IMR-90 (cell line): ENCODE data around the gene VAMP4. TPM values are rescaled to one million over a fixed set of nuclear protein-coding genes. Genes with fewer than 3 reads are reported as not detected.

Experiments
- ATAC-seq: fragments of 200-7000 bp; cut with Tn5 transposase; 2 replicates; pipeline ENCODE4 v1.9.1; 2020; ENCODE audit warnings: low read depth, mild to moderate bottlenecking, moderate library complexity
- BruUV-seq: library from RNA; stranded (reverse); fragments of 400-500 nt; replicated peaks from 2 replicates; lab custom pipeline; 2021; lab: Mats Ljungman, UMichigan
- CTCF ChIA-PET: fragments of 300-600 bp; formaldehyde crosslinking; extraction: SDS; loops from one replicate; lab custom pipeline; 2021; ENCODE audit warnings: antibody characterized with exemption; lab: Yijun Ruan, JAX
- POLR2A ChIA-PET: fragments of 300-600 bp; sonication (Branson Sonifier 250); formaldehyde crosslinking; loops from one replicate; lab custom pipeline; 2022; ENCODE audit warnings: antibody characterized with exemption; ENCODE audit not compliant: unreplicated experiment; lab: Charles Lee
- DNase-seq: peaks from one replicate; pipeline ENCODE4 v3.0.0; 2013
- H2AFZ ChIP-seq: replicated peaks from 2 replicates; pipeline ENCODE3; 2013; ENCODE audit warnings: low read length, mild to moderate bottlenecking; ENCODE audit not compliant: poor library complexity
- H2AK5ac ChIP-seq: 2 replicates; pipeline ENCODE4 v1.6.1; 2013; ENCODE audit warnings: low read depth, low read length, inconsistent platforms
- H2AK9ac ChIP-seq: replicated peaks from 2 replicates; pipeline ENCODE3; 2013; ENCODE audit warnings: mild to moderate bottlenecking, low read depth, low read length, moderate library complexity; ENCODE audit not compliant: poor library complexity
- H2BK120ac ChIP-seq: 2 replicates; pipeline ENCODE4 v1.6.1; 2013; ENCODE audit warnings: low read depth, low read length, inconsistent platforms
- H2BK15ac ChIP-seq: 3 replicates; pipeline ENCODE4 v1.6.1; 2013; ENCODE audit warnings: low read depth, low read length, inconsistent platforms
- H2BK20ac ChIP-seq: 2 replicates; pipeline ENCODE4 v1.6.1; 2013; ENCODE audit warnings: low read depth, mild to moderate bottlenecking, inconsistent platforms, low read length, moderate library complexity
- H2BK5ac ChIP-seq: 2 replicates; pipeline ENCODE4 v1.6.1; 2013; ENCODE audit warnings: mild to moderate bottlenecking, low read depth, low read length, inconsistent platforms; ENCODE audit not compliant: poor library complexity, severe bottlenecking
- H3K14ac ChIP-seq: replicated peaks from 2 replicates; pipeline ENCODE4 v1.6.1; 2013; ENCODE audit warnings: low read depth, low read length, inconsistent platforms
- H3K18ac ChIP-seq: 2 replicates; pipeline ENCODE4 v1.6.1; 2013; ENCODE audit warnings: low read depth, low read length, control low read depth
- H3K23ac ChIP-seq: 2 replicates; pipeline ENCODE4 v1.6.1; 2013; ENCODE audit warnings: low read depth, low read length, inconsistent platforms
- H3K27ac ChIP-seq: 2 replicates; pipeline ENCODE4 v1.5.1; 2013; ENCODE audit warnings: mild to moderate bottlenecking, control low read depth, low read length; ENCODE audit not compliant: insufficient read depth
- H3K27me3 ChIP-seq: 2 replicates; pipeline ENCODE4 v1.6.1; 2013; ENCODE audit warnings: low read length; ENCODE audit not compliant: control insufficient read depth, insufficient read depth
- H3K36me3 ChIP-seq: 2 replicates; pipeline ENCODE4 v1.6.1; 2013; ENCODE audit warnings: low read length, mixed read lengths; ENCODE audit not compliant: control insufficient read depth, insufficient read depth
- H3K4ac ChIP-seq: 2 replicates; pipeline ENCODE4 v1.6.1; 2013; ENCODE audit warnings: low read depth, low read length, inconsistent platforms
- H3K4me1 ChIP-seq: 2 replicates; pipeline ENCODE4 v1.6.1; 2013; ENCODE audit warnings: low read length, mixed read lengths; ENCODE audit not compliant: control insufficient read depth, insufficient read depth
- H3K4me2 ChIP-seq: 2 replicates; pipeline ENCODE4 v1.6.1; 2013; ENCODE audit warnings: low read depth, mild to moderate bottlenecking, control low read depth, low read length, moderate library complexity
- H3K4me3 ChIP-seq: 2 replicates; pipeline ENCODE4 v1.5.1; 2013; ENCODE audit warnings: low read depth, mild to moderate bottlenecking, control low read depth, low read length, moderate library complexity; ENCODE audit not compliant: insufficient read depth
- H3K56ac ChIP-seq: 2 replicates; pipeline ENCODE4 v1.6.1; 2013; ENCODE audit warnings: low read length, inconsistent platforms; ENCODE audit not compliant: insufficient read depth; ENCODE audit errors: extremely low read depth
- H3K79me1 ChIP-seq, 2 experiments: 2 replicates each; pipeline ENCODE4 v1.6.1; 2013; ENCODE audit warnings: low read length in 2 of 2, inconsistent platforms in 1 of 2, low read depth in 1 of 2
- H3K9ac ChIP-seq: 2 replicates; pipeline ENCODE4 v1.6.1; 2013; ENCODE audit warnings: low read depth, low read length, control low read depth
- H3K9me1 ChIP-seq: 2 replicates; pipeline ENCODE4 v1.6.1; 2013; ENCODE audit warnings: low read length, inconsistent platforms; ENCODE audit not compliant: insufficient read depth
- H3K9me3 ChIP-seq: 2 replicates; pipeline ENCODE4 v1.6.1; 2013; ENCODE audit warnings: low read length; ENCODE audit not compliant: control insufficient read depth, insufficient read depth
- H4K20me1 ChIP-seq: 2 replicates; pipeline ENCODE4 v1.6.1; 2013; ENCODE audit warnings: low read length, inconsistent platforms; ENCODE audit not compliant: insufficient read depth
- H4K5ac ChIP-seq: 2 replicates; pipeline ENCODE4 v1.6.1; 2013; ENCODE audit warnings: mild to moderate bottlenecking, low read depth, low read length, control low read depth
- H4K8ac ChIP-seq, 2 experiments: 2 replicates each; pipeline ENCODE4 v1.6.1; 2013; ENCODE audit warnings: low read depth in 2 of 2, low read length in 2 of 2, control low read depth in 1 of 2, inconsistent platforms in 1 of 2
- H4K91ac ChIP-seq: 2 replicates; pipeline ENCODE4 v1.6.1; 2013; ENCODE audit warnings: low read depth, low read length, inconsistent platforms; ENCODE audit not compliant: insufficient read depth
- POLR2A ChIP-seq: IDR thresholded peaks from 2 replicates; pipeline ENCODE4 v1.6.1; 2012; ENCODE audit warnings: mild to moderate bottlenecking, low read depth, low read length
- WGBS, 2 experiments: methylation state at CpG; one replicate each; pipeline versions ENCODE4 v1.1.5 to v1.1.7; 2013; ENCODE audit warnings: missing lambda C conversion rate in 2 of 2; ENCODE audit not compliant: insufficient read length in 1 of 2; ENCODE audit errors: extremely low coverage in 2 of 2; 5-methylcytosine and 5-hydroxymethylcytosine counted together
- dilution Hi-C: fragments of 300-500 bp; cut with HindIII; formaldehyde crosslinking; loops from one replicate; pipeline ENCODE4 v1.14.3; 2018; ENCODE audit warnings: low sequenced_read_pairs; ENCODE audit not compliant: unreplicated experiment
- in situ Hi-C: fragments of 300-500 bp; cut with MboI; formaldehyde crosslinking; loops from 3 replicates; pipeline ENCODE4 v1.14.3; 2019; ENCODE audit warnings: low sequenced_read_pairs, inconsistent platforms, mixed read lengths
- intact Hi-C: fragments of 100-400 bp; cut with micrococcal nuclease; formaldehyde crosslinking; loops from 2 replicates; pipeline ENCODE4 v1.10.0; 2022
- polyA plus RNA-seq, 3 experiments: library from polyadenylated mRNA; depleted of rRNA; stranded (reverse); fragments of >200 nt; gene quantifications; 2 replicates each; pipeline ENCODE4 v1.2.3, GENCODE V29; 2012; ENCODE audit warnings: low replicate concordance in 1 of 3
- total RNA-seq: library from RNA; depleted of rRNA; stranded (reverse); fragments of >200 nt; gene quantifications from 2 replicates; pipeline ENCODE4 v1.2.3, GENCODE V29; 2012

Gene VAMP4
- total and polyA plus RNA-seq, 2 of the 4 experiments (the other 2 are of a cell fraction) = 3.4 to 5.4 TPM

GRCh38 chr1:171711643-171712042 is 30.2 kb downstream of the VAMP4 start:
- no peak overlapping the region for H2AK9ac ChIP-seq
- no peaks in the 10 kb centered on the region for H3K9me3 ChIP-seq
- no peaks in the 10 kb centered on the region; the same call in 1 of the 2 replicates for H4K20me1 ChIP-seq
- peaks cover 0 to 6% of the 10 kb centered on the region in 2 experiments; a peak in 1 of 4 replicates for H3K79me1 ChIP-seq
- H2BK120ac ChIP-seq = no peak overlapping the region
- H3K4me1 ChIP-seq = peaks cover 6% of the 10 kb centered on the region
- H2AFZ ChIP-seq = no peak overlapping the region
- H3K27ac ChIP-seq = no peak overlapping the region
- H2BK15ac ChIP-seq = no peak overlapping the region
- H3K9me1 ChIP-seq = peaks cover 3% of the 10 kb centered on the region; the same call in 1 of the 2 replicates
- no peak overlapping the region for H3K23ac ChIP-seq
- no peak overlapping the region for H3K4me3 ChIP-seq
- no peak overlapping the region for H2BK5ac ChIP-seq
- WGBS, 2 experiments = no CpG with 5 or more reads among the region's 4 CpGs
- no peak overlapping the region for H4K91ac ChIP-seq
- no peak overlapping the region for H3K9ac ChIP-seq
- dilution Hi-C loops = no loop called here
- no peak overlapping the region for H3K4me2 ChIP-seq
- ATAC-seq (no peak), DNase-seq (no peak)
- intact Hi-C loops = no loop called here
- peaks cover 12% of the 10 kb centered on the region for H3K36me3 ChIP-seq
- no peak for TF ChIP-seq POLR2A
- H3K14ac ChIP-seq = no peak overlapping the region
- no peak overlapping the region for H4K5ac ChIP-seq
- no peak overlapping the region for H4K8ac ChIP-seq
- ChIA-PET POLR2A (no interaction called here), CTCF (interaction anchor here (0.6 kb wide), 1 partner anchor 129 kb away, joined by 4 read pairs; no protein-coding TSS in a partner anchor)
- no peak overlapping the region for H2BK20ac ChIP-seq
- H2AK5ac ChIP-seq = no peak overlapping the region
- H3K18ac ChIP-seq = no peak overlapping the region
- in situ Hi-C loops = no loop called here
- H3K56ac ChIP-seq = no peak overlapping the region
- no TSS peak for BruUV-seq
- H3K4ac ChIP-seq = no peak overlapping the region
- H3K27me3 ChIP-seq = no peaks in the 10 kb centered on the region
